ENCODE data around the gene CCDC171.
"Not testable (repeated sequence)": the region's sequence is repeated elsewhere in the genome, so short reads cannot be mapped to it uniquely, and the experiment has no call there.

Gene CCDC171

GRCh38 chr9:15570769-15571168, 17.9 kb downstream of the CCDC171 start:
- DNase-seq (ENCODE audit: low spot score): no peak
- no peak for TF ChIP-seq CTCF (IDR thresholded peaks at IDR 0.05; ENCODE audit: extremely low read depth, missing control alignments)

GRCh38 chr9:15572200-15572770, 19.4 kb downstream of the CCDC171 start:
- TF ChIP-seq CTCF (IDR thresholded peaks at IDR 0.05; ENCODE audit: extremely low read depth, missing control alignments): no peak
- DNase-seq (ENCODE audit: low spot score): no peak

- TF ChIP-seq CTCF (IDR thresholded peaks at IDR 0.05; ENCODE audit: extremely low read depth, missing control alignments): no peak
- no peak for DNase-seq (ENCODE audit: low spot score)
Measured at GRCh38 chr9:15576350-15577050, 23.7 kb downstream of the CCDC171 start.

- no peak for TF ChIP-seq CTCF (IDR thresholded peaks at IDR 0.05; ENCODE audit: extremely low read depth, missing control alignments)
- no peak for DNase-seq (ENCODE audit: low spot score)
Measured at GRCh38 chr9:15578714-15579113, 25.9 kb downstream of the CCDC171 start.

GRCh38 chr9:15584379-15584778, 31.5 kb downstream of the CCDC171 start:
- no peak for DNase-seq (ENCODE audit: low spot score)
- TF ChIP-seq CTCF (IDR thresholded peaks at IDR 0.05; ENCODE audit: extremely low read depth, missing control alignments): no peak

- no peak for DNase-seq (ENCODE audit: low spot score)
- TF ChIP-seq CTCF (IDR thresholded peaks at IDR 0.05; ENCODE audit: extremely low read depth, missing control alignments): no peak
Measured at GRCh38 chr9:15592317-15592716, 39.5 kb downstream of the CCDC171 start.

- not testable (repeated sequence) for DNase-seq (ENCODE audit: low spot score)
Measured at GRCh38 chr9:15592940-15593339, 40.1 kb downstream of the CCDC171 start.

- DNase-seq (ENCODE audit: low spot score): not testable (repeated sequence)
Measured at GRCh38 chr9:15600666-15601330, 48.0 kb downstream of the CCDC171 start.

Data from GM20000 (cell line).